Endothelial cell of umbilical vein (primary cell): Measurements from ENCODE around the gene HPS4.

ENCODE experiments used
- CTCF ChIP-seq, 2 donors: IDR thresholded peaks; 1 replicate in 1 of 2; 2 replicates in 1 of 2; pipeline ENCODE4 v1.5.1; 2011; ENCODE audit warnings: low read length in 2 of 2, mild to moderate bottlenecking in 2 of 2, moderate library complexity in 2 of 2, control low read depth in 1 of 2, inconsistent platforms in 1 of 2, low read depth in 1 of 2; ENCODE audit not compliant: insufficient read depth in 1 of 2; ENCODE audit errors: extremely low read depth in 1 of 2
- EZH2 ChIP-seq: IDR thresholded peaks from 2 replicates; pipeline ENCODE4 v1.6.1; 2012; ENCODE audit warnings: borderline replicate concordance, low read depth, mild to moderate bottlenecking, moderate library complexity, low read length, inconsistent platforms; ENCODE audit not compliant: severe bottlenecking

GRCh38 chr22:26485806-26486390, 2.3 kb upstream of the HPS4 start:
- TF ChIP-seq CTCF (IDR thresholded peaks at IDR 0.05; ENCODE audit: extremely low read depth in 1 of 2, insufficient read depth in 1 of 2, low read depth in 1 of 2, low read length in 2 of 2) (no peak), EZH2 (no peak)
